Gastrocnemius medialis (tissue), 4 donors: ENCODE data around the gene AZIN2. TPM values are rescaled to one million over a fixed set of nuclear protein-coding genes. Genes with fewer than 3 reads are reported as not detected.
A peak's percentile ranks its signal among the peaks of the same experiment; 100 is the strongest.
"Not testable (repeated sequence)": the region's sequence is repeated elsewhere in the genome, so short reads cannot be mapped to it uniquely, and the experiment has no call there.

ENCODE experiments used
- ATAC-seq, 2 donors: fragments of 150-250 bp; one replicate each; pipeline ENCODE4 v1.9.1; 2016
- DNase-seq, 2 donors: peaks; one replicate each; pipeline ENCODE4 v3.0.0-alpha.2; 2019
- H3K27ac ChIP-seq, 4 donors: fragments of 200-600 bp; sonication (generic); 1 replicate in 1 of 4; 2 replicates in 3 of 4; pipeline ENCODE4 v1.5.1; 2016 to 2018; ENCODE audit warnings: mild to moderate bottlenecking in 2 of 4, moderate library complexity in 1 of 4
- H3K27me3 ChIP-seq, 3 donors: fragments of 200-600 bp; sonication (generic) in 2 of 3; 1 replicate in 1 of 3; 2 replicates in 2 of 3; pipeline versions ENCODE4 v1.5.1 to v1.6.0; 2016 to 2019; ENCODE audit warnings: mild to moderate bottlenecking in 1 of 3, moderate library complexity in 1 of 3
- H3K36me3 ChIP-seq, 2 donors: fragments of 200-600 bp; sonication (generic) in 1 of 2; one replicate each; pipeline ENCODE4 v1.5.1; 2017 to 2018
- H3K4me1 ChIP-seq, 2 donors: fragments of 200-600 bp; sonication (generic) in 1 of 2; one replicate each; pipeline ENCODE4 v1.5.1; 2016 to 2017; ENCODE audit warnings: mild to moderate bottlenecking in 2 of 2
- H3K4me3 ChIP-seq, 4 donors: fragments of 200-600 bp; sonication (generic) in 3 of 4; 1 replicate in 1 of 4; 2 replicates in 3 of 4; pipeline ENCODE4 v1.5.1; 2016 to 2019; ENCODE audit warnings: mild to moderate bottlenecking in 2 of 4
- H3K9me3 ChIP-seq, 3 donors: fragments of 200-600 bp; sonication (generic) in 2 of 3; 1 replicate in 1 of 3; 2 replicates in 2 of 3; pipeline ENCODE4 v1.5.1; 2016 to 2019
- CTCF ChIP-seq, 5 experiments: fragments of 450-650 bp in 3 of 5; fragments of 200-600 bp in 2 of 5; sonication (generic) in 2 of 5; IDR thresholded peaks in 4 of 5; conservative IDR thresholded peaks in 1 of 5; 1 replicate in 4 of 5; 2 replicates in 1 of 5; pipeline ENCODE4 v1.5.1; 2016 to 2019; ENCODE audit warnings: antibody characterized with exemption in 5 of 5, mild to moderate bottlenecking in 3 of 5, moderate library complexity in 3 of 5
- POLR2A ChIP-seq, 2 donors: fragments of 450-650 bp; IDR thresholded peaks; one replicate each; pipeline ENCODE4 v1.6.1; 2017; ENCODE audit warnings: antibody characterized with exemption in 2 of 2, mild to moderate bottlenecking in 2 of 2, moderate library complexity in 2 of 2
- in situ Hi-C, 4 donors: fragments of 200-750 bp; cut with MboI; loops; one replicate each; pipeline versions ENCODE4 v1.15.0 to v1.8.0; 2017; ENCODE audit warnings: low sequenced_read_pairs in 4 of 4
- intact Hi-C: fragments of 100-400 bp; cut with DNase I; formaldehyde crosslinking; loops from one replicate; pipeline ENCODE4 v1.15.1; 2023; ENCODE audit warnings: low total_unique reads
- total RNA-seq, 4 donors: library from RNA; depleted of rRNA; stranded (reverse); fragments of >200 nt; gene quantifications; one replicate each; pipeline versions ENCODE4 v1.1.0 to v1.2.3, GENCODE V29; 2016

The AZIN2 gene
- total RNA-seq, 4 donors from 2014 or later = 0.52 to 3.1 (median 1.2) TPM

GRCh38 chr1:33043267-33044092, 37.5 kb upstream of the AZIN2 start:
- TF ChIP-seq POLR2A (IDR thresholded peaks at IDR 0.05) (no peak), CTCF (IDR thresholded peaks at IDR 0.05 in 4 of 5, conservative IDR thresholded peaks at IDR 0.05 in 1 of 5) (no peak)
- no peaks in the 10 kb centered on the region for H3K27me3 ChIP-seq
- H3K9me3 ChIP-seq = no peaks in the 10 kb centered on the region
- H3K27ac ChIP-seq = peak overlapping the region; percentile 62 to 67 (median 64)
- ATAC-seq (no peak), DNase-seq (no peak)
- peaks cover 9 to 22% of the 10 kb centered on the region in 2 donors for H3K4me1 ChIP-seq
- H3K4me3 ChIP-seq = no peak overlapping the region
- no peaks in the 10 kb centered on the region for H3K36me3 ChIP-seq
- intact Hi-C loops = no loop called here
- in situ Hi-C loops = no loop called here

GRCh38 chr1:33045246-33045645, 35.7 kb upstream of the AZIN2 start:
- Histone ChIP-seq H3K27me3 (no peaks in the 10 kb centered on the region), H3K36me3 (no peaks in the 10 kb centered on the region), H3K4me1 (peaks cover 9 to 22% of the 10 kb centered on the region in 2 donors), H3K4me3 (no peak overlapping the region), H3K9me3 (no peaks in the 10 kb centered on the region), H3K27ac (peak overlapping the region in 3 of 4 donors; percentile 12 to 67 (median 65))
- TF ChIP-seq CTCF (IDR thresholded peaks at IDR 0.05 in 4 of 5, conservative IDR thresholded peaks at IDR 0.05 in 1 of 5) = no peak
- no peak for TF ChIP-seq POLR2A (IDR thresholded peaks at IDR 0.05)
- intact Hi-C loops (no loop called here), in situ Hi-C loops (no loop called here)
- ATAC-seq (no peak), DNase-seq (no peak)

GRCh38 chr1:33045814-33046213, 35.1 kb upstream of the AZIN2 start:
- H3K4me3 ChIP-seq = no peak overlapping the region
- H3K36me3 ChIP-seq = no peaks in the 10 kb centered on the region
- H3K27me3 ChIP-seq = no peaks in the 10 kb centered on the region
- intact Hi-C loops (no loop called here), in situ Hi-C loops (no loop called here)
- ATAC-seq (no peak), DNase-seq (no peak)
- TF ChIP-seq POLR2A (IDR thresholded peaks at IDR 0.05) (no peak), CTCF (IDR thresholded peaks at IDR 0.05 in 4 of 5, conservative IDR thresholded peaks at IDR 0.05 in 1 of 5) (no peak)
- peaks cover 9 to 22% of the 10 kb centered on the region in 2 donors for H3K4me1 ChIP-seq
- H3K9me3 ChIP-seq = no peaks in the 10 kb centered on the region
- H3K27ac ChIP-seq = peak overlapping the region in 2 of 4 donors; percentile 0 to 67

- H3K36me3 ChIP-seq, DNase-seq, H3K27ac ChIP-seq, in situ Hi-C loops, H3K27me3 ChIP-seq, intact Hi-C loops, ATAC-seq, H3K4me3 ChIP-seq, H3K9me3 ChIP-seq: not testable (repeated sequence)
- H3K4me1 ChIP-seq = peaks cover 9 to 22% of the 10 kb centered on the region in 2 donors
These were observed 34.7 kb upstream of the AZIN2 start for GRCh38 chr1:33046234-33046633.

- no peaks in the 10 kb centered on the region for H3K27me3 ChIP-seq
- no peak overlapping the region for H3K4me3 ChIP-seq
- intact Hi-C loops (no loop called here), in situ Hi-C loops (no loop called here)
- DNase-seq = no peak
- H3K36me3 ChIP-seq = no peaks in the 10 kb centered on the region
- no peaks in the 10 kb centered on the region for H3K9me3 ChIP-seq
- no peak for ATAC-seq
- TF ChIP-seq POLR2A (IDR thresholded peaks at IDR 0.05) (no peak), CTCF (IDR thresholded peaks at IDR 0.05 in 4 of 5, conservative IDR thresholded peaks at IDR 0.05 in 1 of 5) (no peak)
- H3K4me1 ChIP-seq = peaks cover 9 to 22% of the 10 kb centered on the region in 2 donors
- no peak overlapping the region for H3K27ac ChIP-seq
These were observed 33.7 kb upstream of the AZIN2 start for GRCh38 chr1:33047290-33047689.
